Neural cell (in vitro differentiated cells): ENCODE measurements around the gene FSTL3. TPM values are rescaled to one million over a fixed set of nuclear protein-coding genes. Genes with fewer than 3 reads are reported as not detected.

Source experiments
- H2AFZ ChIP-seq: fragments of 200-600, 300-800 bp; sonication (generic), shearing (Covaris generic); 2 replicates; pipeline ENCODE4 v1.6.0; 2014; ENCODE audit warnings: low read depth, mild to moderate bottlenecking, antibody characterized with exemption, low read length, moderate library complexity
- H3F3A ChIP-seq: fragments of 200-600 bp; shearing (Covaris generic); 2 replicates; pipeline ENCODE4 v1.6.1; 2016; ENCODE audit warnings: mild to moderate bottlenecking, moderate library complexity, mixed read lengths, antibody characterized with exemption, low read length; ENCODE audit not compliant: insufficient read depth, poor library complexity, severe bottlenecking
- H3K27ac ChIP-seq: fragments of 200-600, 300-800 bp; sonication (generic), shearing (Covaris generic); 2 replicates; pipeline ENCODE4 v1.5.1; 2014; ENCODE audit warnings: mild to moderate bottlenecking, low read length, moderate library complexity
- H3K27me3 ChIP-seq: fragments of 300-800, 200-600 bp; sonication (generic), shearing (Covaris generic); 2 replicates; pipeline ENCODE4 v1.6.0; 2014; ENCODE audit warnings: mild to moderate bottlenecking, low read depth, low read length, moderate library complexity; ENCODE audit not compliant: insufficient read depth
- H3K36me3 ChIP-seq: fragments of 300-800, 200-600 bp; sonication (generic), shearing (Covaris generic); 2 replicates; pipeline ENCODE4 v1.5.1; 2014; ENCODE audit warnings: mild to moderate bottlenecking, antibody characterized with exemption, low read length, moderate library complexity; ENCODE audit not compliant: insufficient read depth
- H3K4me2 ChIP-seq: fragments of 300-800, 200-600 bp; sonication (generic), shearing (Covaris generic); 2 replicates; pipeline ENCODE4 v1.6.0; 2014; ENCODE audit warnings: mild to moderate bottlenecking, low read length
- H3K4me3 ChIP-seq: fragments of 300-800, 200-600 bp; sonication (generic), shearing (Covaris generic); 2 replicates; pipeline ENCODE4 v1.5.1; 2014; ENCODE audit warnings: mild to moderate bottlenecking, low read length, moderate library complexity
- H3K79me2 ChIP-seq: fragments of 200-600 bp; shearing (Covaris generic); replicated peaks from 2 replicates; pipeline ENCODE4 v1.6.0; 2014; ENCODE audit warnings: mild to moderate bottlenecking, low read length, moderate library complexity; ENCODE audit not compliant: insufficient read depth
- H3K9ac ChIP-seq: fragments of 300-800, 200-600 bp; sonication (generic), shearing (Covaris generic); 2 replicates; pipeline ENCODE4 v1.6.1; 2016; ENCODE audit warnings: mild to moderate bottlenecking, low read length, mixed read lengths
- H3K9me2 ChIP-seq: fragments of 200-600 bp; shearing (Covaris generic); 2 replicates; pipeline ENCODE4 v1.6.1; 2016; ENCODE audit warnings: mild to moderate bottlenecking, low read length, mixed read lengths; ENCODE audit not compliant: insufficient read depth
- H3K9me3 ChIP-seq: fragments of 200-600, 300-800 bp; sonication (generic), shearing (Covaris generic); 2 replicates; pipeline ENCODE4 v1.6.1; 2016; ENCODE audit warnings: mild to moderate bottlenecking, mixed run types, low read length, moderate library complexity, mixed read lengths
- H4K20me1 ChIP-seq: fragments of 200-600 bp; shearing (Covaris generic); 2 replicates; pipeline ENCODE4 v1.6.1; 2016; ENCODE audit warnings: mild to moderate bottlenecking, mixed run types; ENCODE audit not compliant: insufficient read depth
- EP300 ChIP-seq: fragments of 450-650 bp; conservative IDR thresholded peaks from 2 replicates; pipeline ENCODE4 v1.6.1; 2014; ENCODE audit warnings: antibody characterized with exemption, mild to moderate bottlenecking, moderate library complexity; ENCODE audit not compliant: poor library complexity, severe bottlenecking
- EZH2 ChIP-seq: fragments of 200-600, 300-800 bp; shearing (Covaris generic), sonication (generic); IDR thresholded peaks from 2 replicates; pipeline ENCODE4 v1.6.1; 2014; ENCODE audit warnings: antibody characterized with exemption, low read length, borderline replicate concordance, mild to moderate bottlenecking; ENCODE audit not compliant: insufficient read depth, poor library complexity, severe bottlenecking
- MXI1 ChIP-seq: fragments of 450-650 bp; conservative IDR thresholded peaks from 2 replicates; pipeline ENCODE4 v1.6.1; 2014; ENCODE audit warnings: antibody characterized with exemption, mild to moderate bottlenecking; ENCODE audit not compliant: poor library complexity, severe bottlenecking
- POLR2AphosphoS5 ChIP-seq: IDR thresholded peaks from 2 replicates; pipeline ENCODE4 v1.6.1; 2012
- RAD21 ChIP-seq: fragments of 450-650 bp; conservative IDR thresholded peaks from 2 replicates; pipeline ENCODE4 v1.6.1; 2014; ENCODE audit warnings: antibody characterized with exemption, mild to moderate bottlenecking, moderate library complexity
- SMC3 ChIP-seq: fragments of 450-650 bp; conservative IDR thresholded peaks from 2 replicates; pipeline ENCODE4 v1.6.1; 2014; ENCODE audit warnings: antibody characterized with exemption, mild to moderate bottlenecking, moderate library complexity; ENCODE audit not compliant: poor library complexity
- TAF1 ChIP-seq: IDR thresholded peaks from 2 replicates; pipeline ENCODE4 v1.6.1; 2012; ENCODE audit warnings: low read depth
- polyA plus RNA-seq: library from polyadenylated mRNA; depleted of rRNA; stranded (reverse); fragments of >200 nt; gene quantifications from 2 replicates; pipeline ENCODE4 v1.2.3, GENCODE V29; 2014
- TF ChIP-seq, protein P1 (sequence below): IDR thresholded peaks from 2 replicates; pipeline ENCODE4 v1.6.1; 2012; ENCODE audit warnings: borderline replicate concordance
- TF ChIP-seq, protein P2 (sequence below): fragments of 450-650 bp; IDR thresholded peaks from 2 replicates; pipeline ENCODE4 v1.5.1; 2014; ENCODE audit warnings: antibody characterized with exemption, mild to moderate bottlenecking, moderate library complexity; ENCODE audit not compliant: poor library complexity, severe bottlenecking

The FSTL3 gene
- polyA plus RNA-seq, 1 donor from 2014 or later, result 3.1 TPM

DNA sequence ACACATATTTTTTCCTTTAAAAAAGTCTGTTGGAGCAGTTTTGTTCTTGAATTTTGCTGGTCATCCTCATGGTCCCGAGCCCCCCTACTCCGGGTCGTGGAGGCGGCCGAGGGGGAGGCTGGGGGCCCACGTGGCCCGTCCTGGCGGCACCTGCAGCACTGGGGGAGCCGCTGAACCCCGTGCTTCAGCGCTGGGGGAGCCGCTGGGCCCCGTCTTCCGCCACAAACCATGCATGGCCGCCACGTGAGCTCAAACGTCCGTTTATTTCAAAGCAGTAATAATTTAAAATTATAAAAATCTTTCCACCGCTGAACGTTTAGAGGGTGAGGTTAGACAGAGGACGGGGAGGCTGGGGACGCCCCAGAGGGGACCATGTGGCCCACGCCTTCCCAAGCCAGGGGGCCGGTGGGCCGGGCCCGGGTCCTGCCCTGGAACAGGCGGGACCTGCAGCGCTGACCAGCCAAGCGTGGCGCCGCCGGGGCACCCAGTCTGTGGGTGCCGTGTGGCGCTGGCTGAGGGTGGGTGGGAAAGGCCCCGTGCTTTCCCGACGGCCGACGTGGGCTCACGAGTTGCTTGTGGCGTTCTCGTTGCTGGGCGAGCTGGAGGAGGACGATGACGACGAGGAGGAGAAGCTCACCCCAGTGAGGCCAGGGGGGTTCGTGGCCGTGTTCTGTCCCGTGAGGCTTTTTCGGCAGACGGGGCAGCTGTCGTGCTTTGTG is 28.5 kb upstream of the FSTL3 start:
- Histone ChIP-seq H3K79me2 (no peaks in the 10 kb centered on the region), H3K9ac (no peak overlapping the region), H3F3A (no peaks in the 10 kb centered on the region), H3K27ac (no peak overlapping the region), H3K36me3 (no peaks in the 10 kb centered on the region), H2AFZ (no peak overlapping the region), H3K9me3 (no peaks in the 10 kb centered on the region), H4K20me1 (no peaks in the 10 kb centered on the region), H3K9me2 (no peaks in the 10 kb centered on the region), H3K4me2 (no peak overlapping the region), H3K4me3 (no peak overlapping the region), H3K27me3 (no peaks in the 10 kb centered on the region)
- no peak for TF ChIP-seq TAF1
- no peak for TF ChIP-seq RAD21
- TF ChIP-seq SMC3, result no peak

DNA sequence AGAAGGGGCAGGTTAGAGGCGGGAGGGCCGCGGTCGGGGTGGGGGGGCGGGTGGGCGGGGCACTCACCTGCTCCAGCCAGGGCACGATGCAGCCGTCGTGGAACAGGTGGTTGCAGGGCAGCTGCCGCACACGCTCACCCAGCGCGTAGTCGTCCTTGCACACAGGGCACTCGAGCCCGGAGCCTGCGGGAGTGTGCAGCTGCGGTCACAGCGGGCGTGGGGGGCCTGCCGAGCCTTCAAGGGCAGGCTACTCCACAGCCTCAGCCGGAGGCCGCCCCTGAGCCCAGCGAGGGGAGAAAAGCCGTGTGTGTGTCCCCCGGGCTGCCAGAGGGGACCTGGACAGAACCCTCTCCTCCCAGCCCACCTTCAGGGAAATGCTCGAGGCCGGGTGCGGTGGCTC is 27.9 kb upstream of the FSTL3 start:
- H4K20me1 ChIP-seq, result no peaks in the 10 kb centered on the region
- no peaks in the 10 kb centered on the region for H3F3A ChIP-seq
- no peak overlapping the region for H3K9ac ChIP-seq
- H3K36me3 ChIP-seq, result no peaks in the 10 kb centered on the region
- H3K27ac ChIP-seq, result no peak overlapping the region
- no peak overlapping the region for H2AFZ ChIP-seq
- H3K79me2 ChIP-seq, result peaks cover 3% of the 10 kb centered on the region
- H3K9me2 ChIP-seq, result no peaks in the 10 kb centered on the region
- TF ChIP-seq, protein P1, sequence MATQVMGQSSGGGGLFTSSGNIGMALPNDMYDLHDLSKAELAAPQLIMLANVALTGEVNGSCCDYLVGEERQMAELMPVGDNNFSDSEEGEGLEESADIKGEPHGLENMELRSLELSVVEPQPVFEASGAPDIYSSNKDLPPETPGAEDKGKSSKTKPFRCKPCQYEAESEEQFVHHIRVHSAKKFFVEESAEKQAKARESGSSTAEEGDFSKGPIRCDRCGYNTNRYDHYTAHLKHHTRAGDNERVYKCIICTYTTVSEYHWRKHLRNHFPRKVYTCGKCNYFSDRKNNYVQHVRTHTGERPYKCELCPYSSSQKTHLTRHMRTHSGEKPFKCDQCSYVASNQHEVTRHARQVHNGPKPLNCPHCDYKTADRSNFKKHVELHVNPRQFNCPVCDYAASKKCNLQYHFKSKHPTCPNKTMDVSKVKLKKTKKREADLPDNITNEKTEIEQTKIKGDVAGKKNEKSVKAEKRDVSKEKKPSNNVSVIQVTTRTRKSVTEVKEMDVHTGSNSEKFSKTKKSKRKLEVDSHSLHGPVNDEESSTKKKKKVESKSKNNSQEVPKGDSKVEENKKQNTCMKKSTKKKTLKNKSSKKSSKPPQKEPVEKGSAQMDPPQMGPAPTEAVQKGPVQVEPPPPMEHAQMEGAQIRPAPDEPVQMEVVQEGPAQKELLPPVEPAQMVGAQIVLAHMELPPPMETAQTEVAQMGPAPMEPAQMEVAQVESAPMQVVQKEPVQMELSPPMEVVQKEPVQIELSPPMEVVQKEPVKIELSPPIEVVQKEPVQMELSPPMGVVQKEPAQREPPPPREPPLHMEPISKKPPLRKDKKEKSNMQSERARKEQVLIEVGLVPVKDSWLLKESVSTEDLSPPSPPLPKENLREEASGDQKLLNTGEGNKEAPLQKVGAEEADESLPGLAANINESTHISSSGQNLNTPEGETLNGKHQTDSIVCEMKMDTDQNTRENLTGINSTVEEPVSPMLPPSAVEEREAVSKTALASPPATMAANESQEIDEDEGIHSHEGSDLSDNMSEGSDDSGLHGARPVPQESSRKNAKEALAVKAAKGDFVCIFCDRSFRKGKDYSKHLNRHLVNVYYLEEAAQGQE, result no peak
- no peak for TF ChIP-seq POLR2AphosphoS5
- TF ChIP-seq MXI1, result no peak
- TF ChIP-seq EP300, result no peak
- no peak for TF ChIP-seq TAF1
- TF ChIP-seq, protein P2, sequence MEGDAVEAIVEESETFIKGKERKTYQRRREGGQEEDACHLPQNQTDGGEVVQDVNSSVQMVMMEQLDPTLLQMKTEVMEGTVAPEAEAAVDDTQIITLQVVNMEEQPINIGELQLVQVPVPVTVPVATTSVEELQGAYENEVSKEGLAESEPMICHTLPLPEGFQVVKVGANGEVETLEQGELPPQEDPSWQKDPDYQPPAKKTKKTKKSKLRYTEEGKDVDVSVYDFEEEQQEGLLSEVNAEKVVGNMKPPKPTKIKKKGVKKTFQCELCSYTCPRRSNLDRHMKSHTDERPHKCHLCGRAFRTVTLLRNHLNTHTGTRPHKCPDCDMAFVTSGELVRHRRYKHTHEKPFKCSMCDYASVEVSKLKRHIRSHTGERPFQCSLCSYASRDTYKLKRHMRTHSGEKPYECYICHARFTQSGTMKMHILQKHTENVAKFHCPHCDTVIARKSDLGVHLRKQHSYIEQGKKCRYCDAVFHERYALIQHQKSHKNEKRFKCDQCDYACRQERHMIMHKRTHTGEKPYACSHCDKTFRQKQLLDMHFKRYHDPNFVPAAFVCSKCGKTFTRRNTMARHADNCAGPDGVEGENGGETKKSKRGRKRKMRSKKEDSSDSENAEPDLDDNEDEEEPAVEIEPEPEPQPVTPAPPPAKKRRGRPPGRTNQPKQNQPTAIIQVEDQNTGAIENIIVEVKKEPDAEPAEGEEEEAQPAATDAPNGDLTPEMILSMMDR, result no peak
- TF ChIP-seq EZH2, result no peak
- TF ChIP-seq RAD21, result no peak
- H3K4me2 ChIP-seq, result no peak overlapping the region
- H3K9me3 ChIP-seq, result no peaks in the 10 kb centered on the region
- no peaks in the 10 kb centered on the region for H3K27me3 ChIP-seq
- no peak overlapping the region for H3K4me3 ChIP-seq
